SH-SY5Y (cell line): Measurements from ENCODE around the gene ZDHHC11.

Experiments
- GATA2 ChIP-seq: IDR thresholded peaks from 2 replicates; pipeline ENCODE4 v1.6.1; 2011; ENCODE audit warnings: mild to moderate bottlenecking, low read depth, low read length
- GATA3 ChIP-seq: IDR thresholded peaks from 2 replicates; pipeline ENCODE4 v1.6.1; 2011; ENCODE audit warnings: low read depth, mild to moderate bottlenecking, low read length, moderate library complexity

Gene ZDHHC11

GRCh38 chr5:855771-856530 is 5.2 kb upstream of the ZDHHC11 start:
- TF ChIP-seq GATA2: no peak
- TF ChIP-seq GATA3: no peak

GRCh38 chr5:854966-855743 is 4.4 kb upstream of the ZDHHC11 start:
- TF ChIP-seq GATA2: no peak
- no peak for TF ChIP-seq GATA3

GRCh38 chr5:854217-854616 is 3.4 kb upstream of the ZDHHC11 start:
- TF ChIP-seq GATA2 (no peak), GATA3 (no peak)

GRCh38 chr5:852431-853401 is 1.9 kb upstream of the ZDHHC11 start:
- no peak for TF ChIP-seq GATA3

GRCh38 chr5:852018-852417 is 1.2 kb upstream of the ZDHHC11 start:
- no peak for TF ChIP-seq GATA2
- no peak for TF ChIP-seq GATA3

- TF ChIP-seq GATA3 (no peak), GATA2 (no peak)
These were observed 767 bp upstream of the ZDHHC11 start for GRCh38 chr5:851553-851952.

- TF ChIP-seq GATA2 (no peak), GATA3 (no peak)
These were observed 290 bp upstream of the ZDHHC11 start for GRCh38 chr5:851076-851475.

- TF ChIP-seq GATA3: no peak
- no peak for TF ChIP-seq GATA2
These were observed 1.0 kb downstream of the ZDHHC11 start for GRCh38 chr5:849651-850301.

GRCh38 chr5:848671-849111 is 2.1 kb downstream of the ZDHHC11 start:
- TF ChIP-seq GATA3 (no peak), GATA2 (no peak)

- TF ChIP-seq GATA2: peak; percentile 61
These were observed 14.7 kb downstream of the ZDHHC11 start for GRCh38 chr5:835933-836612.

- TF ChIP-seq GATA3 (no peak), GATA2 (no peak)
These were observed 29.3 kb downstream of the ZDHHC11 start for GRCh38 chr5:821504-821903.

GRCh38 chr5:820245-820644 is 30.5 kb downstream of the ZDHHC11 start:
- no peak for TF ChIP-seq GATA3
- no peak for TF ChIP-seq GATA2

- TF ChIP-seq GATA2 (no peak), GATA3 (no peak)
These were observed 31.7 kb downstream of the ZDHHC11 start for GRCh38 chr5:819078-819477.
